GM10266 (cell line): Measurements from ENCODE around the gene CPEB1.
A peak's percentile ranks its signal among the peaks of the same experiment; 100 is the strongest.

Source experiments
- DNase-seq: peaks from one replicate; pipeline ENCODE4 v3.0.0; 2012; ENCODE audit errors: extremely low spot score
- TF ChIP-seq, protein P1 (sequence below): IDR thresholded peaks from 2 replicates; pipeline ENCODE4 v1.5.1; 2012; ENCODE audit warnings: mild to moderate bottlenecking, low read depth; ENCODE audit not compliant: control insufficient read depth, insufficient read depth; ENCODE audit errors: missing control alignments

CPEB1 gene

DNA sequence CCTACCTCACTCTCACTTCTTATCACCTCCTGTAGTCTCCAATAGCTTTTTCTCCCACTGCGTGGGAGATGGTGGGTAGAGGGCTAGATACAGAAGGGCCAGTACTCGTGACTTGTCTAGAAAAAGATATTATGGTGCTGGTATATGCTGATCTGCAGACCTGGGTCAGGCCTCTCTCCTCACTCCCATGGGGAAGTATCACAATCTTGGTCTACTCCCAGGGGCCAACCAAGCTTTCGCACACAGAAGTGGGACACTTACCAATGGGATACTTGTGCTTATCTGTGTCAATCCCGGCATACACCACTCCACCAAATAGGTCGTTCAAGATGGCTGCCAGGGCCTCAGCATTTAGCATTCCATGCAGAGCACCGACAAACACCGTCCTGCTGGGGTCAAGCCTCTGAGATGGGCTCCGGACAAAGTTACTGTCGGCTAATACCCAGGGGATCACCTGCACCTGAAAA is 97.9 kb downstream of the CPEB1 start:
- no peak for DNase-seq
- TF ChIP-seq, protein P1, sequence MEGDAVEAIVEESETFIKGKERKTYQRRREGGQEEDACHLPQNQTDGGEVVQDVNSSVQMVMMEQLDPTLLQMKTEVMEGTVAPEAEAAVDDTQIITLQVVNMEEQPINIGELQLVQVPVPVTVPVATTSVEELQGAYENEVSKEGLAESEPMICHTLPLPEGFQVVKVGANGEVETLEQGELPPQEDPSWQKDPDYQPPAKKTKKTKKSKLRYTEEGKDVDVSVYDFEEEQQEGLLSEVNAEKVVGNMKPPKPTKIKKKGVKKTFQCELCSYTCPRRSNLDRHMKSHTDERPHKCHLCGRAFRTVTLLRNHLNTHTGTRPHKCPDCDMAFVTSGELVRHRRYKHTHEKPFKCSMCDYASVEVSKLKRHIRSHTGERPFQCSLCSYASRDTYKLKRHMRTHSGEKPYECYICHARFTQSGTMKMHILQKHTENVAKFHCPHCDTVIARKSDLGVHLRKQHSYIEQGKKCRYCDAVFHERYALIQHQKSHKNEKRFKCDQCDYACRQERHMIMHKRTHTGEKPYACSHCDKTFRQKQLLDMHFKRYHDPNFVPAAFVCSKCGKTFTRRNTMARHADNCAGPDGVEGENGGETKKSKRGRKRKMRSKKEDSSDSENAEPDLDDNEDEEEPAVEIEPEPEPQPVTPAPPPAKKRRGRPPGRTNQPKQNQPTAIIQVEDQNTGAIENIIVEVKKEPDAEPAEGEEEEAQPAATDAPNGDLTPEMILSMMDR, result no peak

- peak; percentile 47 for DNase-seq
- TF ChIP-seq, protein P1, result no peak
Measured at GRCh38 chr15:82548700-82549099, 98.5 kb downstream of the CPEB1 start.

- TF ChIP-seq, protein P1, result no peak
- no peak for DNase-seq
Measured at GRCh38 chr15:82545478-82545877, 101.7 kb downstream of the CPEB1 start.

GRCh38 chr15:82545002-82545401 is 102.2 kb downstream of the CPEB1 start:
- no peak for DNase-seq
- TF ChIP-seq, protein P1, result no peak

- TF ChIP-seq, protein P1, result no peak
- no peak for DNase-seq
Measured at GRCh38 chr15:82544431-82544830, 102.7 kb downstream of the CPEB1 start.

- no peak for DNase-seq
- TF ChIP-seq, protein P1, result no peak
Measured at GRCh38 chr15:82543160-82543559, 104.0 kb downstream of the CPEB1 start.

GRCh38 chr15:82540984-82541431 is 106.2 kb downstream of the CPEB1 start:
- no peak for DNase-seq
- TF ChIP-seq, protein P1, result no peak
